Breast epithelium (tissue), 3 donors: ENCODE measurements around the gene AK5.

Source experiments
- POLR2A ChIP-seq: fragments of 450-650 bp; IDR thresholded peaks from one replicate; pipeline ENCODE4 v1.6.1; 2016; ENCODE audit warnings: antibody characterized with exemption, mild to moderate bottlenecking, moderate library complexity
- TF ChIP-seq, protein P1 (sequence below), 3 donors: fragments of 450-650 bp; IDR thresholded peaks; one replicate each; pipeline ENCODE4 v1.5.1; 2016 to 2017; ENCODE audit warnings: antibody characterized with exemption in 3 of 3, mild to moderate bottlenecking in 3 of 3, moderate library complexity in 3 of 3

GRCh38 chr1:77504986-77505385 lies 223.2 kb downstream of the AK5 start:
- TF ChIP-seq POLR2A: no peak
- TF ChIP-seq, protein P1, sequence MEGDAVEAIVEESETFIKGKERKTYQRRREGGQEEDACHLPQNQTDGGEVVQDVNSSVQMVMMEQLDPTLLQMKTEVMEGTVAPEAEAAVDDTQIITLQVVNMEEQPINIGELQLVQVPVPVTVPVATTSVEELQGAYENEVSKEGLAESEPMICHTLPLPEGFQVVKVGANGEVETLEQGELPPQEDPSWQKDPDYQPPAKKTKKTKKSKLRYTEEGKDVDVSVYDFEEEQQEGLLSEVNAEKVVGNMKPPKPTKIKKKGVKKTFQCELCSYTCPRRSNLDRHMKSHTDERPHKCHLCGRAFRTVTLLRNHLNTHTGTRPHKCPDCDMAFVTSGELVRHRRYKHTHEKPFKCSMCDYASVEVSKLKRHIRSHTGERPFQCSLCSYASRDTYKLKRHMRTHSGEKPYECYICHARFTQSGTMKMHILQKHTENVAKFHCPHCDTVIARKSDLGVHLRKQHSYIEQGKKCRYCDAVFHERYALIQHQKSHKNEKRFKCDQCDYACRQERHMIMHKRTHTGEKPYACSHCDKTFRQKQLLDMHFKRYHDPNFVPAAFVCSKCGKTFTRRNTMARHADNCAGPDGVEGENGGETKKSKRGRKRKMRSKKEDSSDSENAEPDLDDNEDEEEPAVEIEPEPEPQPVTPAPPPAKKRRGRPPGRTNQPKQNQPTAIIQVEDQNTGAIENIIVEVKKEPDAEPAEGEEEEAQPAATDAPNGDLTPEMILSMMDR (IDR thresholded peaks at IDR 0.05): no peak
